DOHH2 (cell line): ENCODE measurements around the gene SMURF1.
A peak's percentile ranks its signal among the peaks of the same experiment; 100 is the strongest.

Source experiments
- H3F3A ChIP-seq: fragments of 200-600 bp; sonication (generic), shearing (Covaris generic); 2 replicates; pipeline ENCODE4 v1.6.0; 2016; ENCODE audit warnings: antibody characterized with exemption, mild to moderate bottlenecking; ENCODE audit not compliant: control insufficient read depth, insufficient read depth
- H3K27ac ChIP-seq: fragments of 200-600 bp; sonication (generic); 2 replicates; pipeline ENCODE4 v1.5.1; 2014; ENCODE audit warnings: low read depth, mild to moderate bottlenecking, low read length, moderate library complexity
- H3K27me3 ChIP-seq: fragments of 200-600 bp; sonication (generic); 2 replicates; pipeline ENCODE4 v1.6.1; 2014; ENCODE audit warnings: mild to moderate bottlenecking, low read length, mixed read lengths; ENCODE audit not compliant: control insufficient read depth
- H3K36me3 ChIP-seq: fragments of 200-600 bp; sonication (generic); 2 replicates; pipeline ENCODE4 v1.6.1; 2014; ENCODE audit warnings: mild to moderate bottlenecking, low read length, moderate library complexity, mixed read lengths; ENCODE audit not compliant: control insufficient read depth
- H3K4me1 ChIP-seq: fragments of 200-600 bp; sonication (generic); 2 replicates; pipeline ENCODE4 v1.6.1; 2014; ENCODE audit warnings: mild to moderate bottlenecking, low read length, mixed read lengths; ENCODE audit not compliant: control insufficient read depth
- H3K4me2 ChIP-seq: fragments of 200-600 bp; sonication (generic); 2 replicates; pipeline ENCODE4 v1.6.0; 2014; ENCODE audit warnings: mild to moderate bottlenecking, low read length, moderate library complexity
- H3K4me3 ChIP-seq: fragments of 200-600 bp; sonication (generic); 2 replicates; pipeline ENCODE4 v1.5.1; 2014; ENCODE audit warnings: mild to moderate bottlenecking, low read length, mixed read lengths
- H3K79me2 ChIP-seq: fragments of 200-600 bp; sonication (generic); 2 replicates; pipeline ENCODE4 v1.6.1; 2014; ENCODE audit warnings: mild to moderate bottlenecking, low read length, mixed read lengths; ENCODE audit not compliant: control insufficient read depth
- H3K9me2 ChIP-seq: fragments of 200-600 bp; sonication (generic); replicated peaks from 2 replicates; pipeline ENCODE4 v1.6.1; 2014; ENCODE audit warnings: mild to moderate bottlenecking, low read length, mixed read lengths; ENCODE audit not compliant: control insufficient read depth
- H3K9me3 ChIP-seq: fragments of 200-600 bp; sonication (generic); 2 replicates; pipeline ENCODE4 v1.6.1; 2014; ENCODE audit warnings: antibody characterized with exemption, low read length, mixed read lengths; ENCODE audit not compliant: control insufficient read depth, insufficient read depth
- H4K20me1 ChIP-seq: fragments of 200-600 bp; sonication (generic); 2 replicates; pipeline ENCODE4 v1.6.0; 2014; ENCODE audit warnings: low read depth, mild to moderate bottlenecking, antibody characterized with exemption, low read length, moderate library complexity; ENCODE audit not compliant: control insufficient read depth, insufficient read depth
- EZH2phosphoT487 ChIP-seq: fragments of 200-600 bp; sonication (generic); IDR thresholded peaks from 2 replicates; pipeline ENCODE4 v1.6.1; 2017; ENCODE audit warnings: borderline replicate concordance, mild to moderate bottlenecking, antibody characterized with exemption, low read length, moderate library complexity, mixed read lengths
- TF ChIP-seq, protein P1 (sequence below): fragments of 200-600 bp; sonication (generic); IDR thresholded peaks from one replicate; pipeline ENCODE4 v1.5.1; 2014; ENCODE audit warnings: antibody characterized with exemption, mild to moderate bottlenecking, low read depth, low read length; ENCODE audit not compliant: poor library complexity, severe bottlenecking

The SMURF1 gene

DNA sequence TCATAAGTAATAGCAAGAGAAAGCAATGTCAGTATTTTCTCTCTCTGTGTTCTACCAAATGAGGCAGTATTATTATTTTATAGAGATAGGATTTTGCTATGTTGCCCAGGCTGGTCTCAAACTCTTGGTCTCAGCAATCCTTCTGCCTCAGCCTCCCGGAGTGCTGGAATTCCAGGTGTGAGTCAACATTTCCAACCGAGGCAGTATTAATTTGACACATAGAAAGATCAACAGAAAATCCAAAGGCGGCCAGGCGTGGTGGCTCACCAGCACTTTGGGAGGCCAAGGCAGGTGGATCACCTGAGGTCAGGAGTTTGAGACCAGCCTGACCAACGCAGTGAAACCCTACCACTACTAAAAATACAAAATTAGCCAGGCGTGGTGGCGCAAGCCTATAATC is 71.8 kb downstream of the SMURF1 start:
- Histone ChIP-seq H4K20me1 (peaks cover 24% of the 10 kb centered on the region), H3K4me2 (no peak overlapping the region), H3K9me3 (no peaks in the 10 kb centered on the region), H3K9me2 (no peaks in the 10 kb centered on the region), H3K36me3 (no peaks in the 10 kb centered on the region), H3K4me1 (peaks cover 18% of the 10 kb centered on the region), H3K27ac (no peak overlapping the region), H3K4me3 (no peak overlapping the region), H3K27me3 (no peaks in the 10 kb centered on the region), H3F3A (no peaks in the 10 kb centered on the region), H3K79me2 (peaks cover 77% of the 10 kb centered on the region)
- TF ChIP-seq, protein P1, sequence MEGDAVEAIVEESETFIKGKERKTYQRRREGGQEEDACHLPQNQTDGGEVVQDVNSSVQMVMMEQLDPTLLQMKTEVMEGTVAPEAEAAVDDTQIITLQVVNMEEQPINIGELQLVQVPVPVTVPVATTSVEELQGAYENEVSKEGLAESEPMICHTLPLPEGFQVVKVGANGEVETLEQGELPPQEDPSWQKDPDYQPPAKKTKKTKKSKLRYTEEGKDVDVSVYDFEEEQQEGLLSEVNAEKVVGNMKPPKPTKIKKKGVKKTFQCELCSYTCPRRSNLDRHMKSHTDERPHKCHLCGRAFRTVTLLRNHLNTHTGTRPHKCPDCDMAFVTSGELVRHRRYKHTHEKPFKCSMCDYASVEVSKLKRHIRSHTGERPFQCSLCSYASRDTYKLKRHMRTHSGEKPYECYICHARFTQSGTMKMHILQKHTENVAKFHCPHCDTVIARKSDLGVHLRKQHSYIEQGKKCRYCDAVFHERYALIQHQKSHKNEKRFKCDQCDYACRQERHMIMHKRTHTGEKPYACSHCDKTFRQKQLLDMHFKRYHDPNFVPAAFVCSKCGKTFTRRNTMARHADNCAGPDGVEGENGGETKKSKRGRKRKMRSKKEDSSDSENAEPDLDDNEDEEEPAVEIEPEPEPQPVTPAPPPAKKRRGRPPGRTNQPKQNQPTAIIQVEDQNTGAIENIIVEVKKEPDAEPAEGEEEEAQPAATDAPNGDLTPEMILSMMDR: no peak
- TF ChIP-seq EZH2phosphoT487: no peak

DNA sequence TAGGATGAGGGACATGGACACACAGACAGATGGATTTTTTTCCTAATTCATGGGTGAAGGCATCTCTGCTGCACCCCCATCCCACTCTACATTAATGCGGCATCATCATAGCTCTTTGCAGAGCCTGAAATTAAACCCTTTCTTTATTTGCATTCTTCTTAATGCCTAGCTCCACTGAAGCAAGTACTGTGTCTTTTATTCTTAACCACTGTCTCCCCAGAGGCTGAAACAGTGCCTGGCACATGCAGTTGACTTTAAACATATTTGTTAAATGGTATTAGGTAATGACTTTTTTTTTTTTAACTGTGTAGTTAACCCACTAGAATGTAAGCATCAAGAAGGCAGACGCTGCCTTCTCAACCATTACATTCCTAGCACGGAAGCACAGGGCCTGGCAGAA is 73.5 kb downstream of the SMURF1 start:
- H3K9me2 ChIP-seq: no peaks in the 10 kb centered on the region
- H3K79me2 ChIP-seq: peaks cover 73% of the 10 kb centered on the region
- no peak overlapping the region for H3K27ac ChIP-seq
- H3K4me2 ChIP-seq: peak overlapping the region; percentile 10; the same call in 1 of the 2 replicates
- no peak overlapping the region for H3K4me3 ChIP-seq
- no peaks in the 10 kb centered on the region for H3K27me3 ChIP-seq
- H4K20me1 ChIP-seq: peaks cover 19% of the 10 kb centered on the region
- H3K9me3 ChIP-seq: no peaks in the 10 kb centered on the region
- no peaks in the 10 kb centered on the region for H3F3A ChIP-seq
- peaks cover 10% of the 10 kb centered on the region for H3K4me1 ChIP-seq
- H3K36me3 ChIP-seq: no peaks in the 10 kb centered on the region
- TF ChIP-seq, protein P1: no peak
- TF ChIP-seq EZH2phosphoT487: no peak

DNA sequence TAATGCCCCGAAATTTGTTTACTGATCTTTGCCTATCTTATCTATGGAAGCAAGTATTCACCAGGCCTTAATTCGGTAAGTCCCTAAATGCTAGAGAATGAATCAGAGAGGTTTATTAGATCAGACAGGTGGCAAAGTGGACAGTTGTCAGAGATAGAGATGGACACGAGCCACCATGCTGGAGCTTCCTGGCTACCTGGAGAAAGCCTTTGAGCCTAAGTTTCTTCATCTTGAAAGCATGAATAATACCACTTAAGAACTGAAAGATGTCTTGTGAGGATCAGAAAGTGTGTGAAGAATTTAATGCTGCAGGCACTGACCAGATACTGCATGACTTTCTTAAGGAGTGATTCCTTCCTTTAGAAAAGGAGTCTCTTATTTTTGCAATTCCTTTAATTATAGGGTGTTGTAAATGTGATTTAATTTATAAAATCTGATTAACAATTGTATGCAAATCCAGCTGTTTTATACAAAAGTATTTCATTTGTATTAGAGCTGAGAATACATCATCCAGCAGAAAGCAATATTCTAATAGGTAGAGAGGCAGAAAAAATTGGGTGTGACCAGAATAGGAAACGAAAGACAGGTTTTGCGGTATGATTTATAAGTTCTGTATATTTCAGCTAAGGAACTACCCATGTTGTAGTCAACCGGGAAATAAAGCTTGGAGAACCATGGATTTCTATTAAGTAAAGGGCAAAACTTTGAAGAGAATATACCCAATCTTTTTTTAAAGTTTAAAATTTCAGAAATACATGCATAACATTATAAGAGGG is 82.7 kb downstream of the SMURF1 start:
- Histone ChIP-seq H3K4me2 (no peak overlapping the region), H3K27ac (no peak overlapping the region), H3K4me3 (no peak overlapping the region), H3K79me2 (peaks cover 8% of the 10 kb centered on the region; the same call in 1 of the 2 replicates), H3F3A (no peaks in the 10 kb centered on the region; the same call in 1 of the 2 replicates), H3K27me3 (no peaks in the 10 kb centered on the region), H3K4me1 (no peaks in the 10 kb centered on the region), H3K36me3 (peaks cover 17% of the 10 kb centered on the region), H3K9me2 (no peaks in the 10 kb centered on the region), H3K9me3 (no peaks in the 10 kb centered on the region), H4K20me1 (no peaks in the 10 kb centered on the region)
- TF ChIP-seq, protein P1: no peak
- TF ChIP-seq EZH2phosphoT487: no peak
